HG02840 (cell line): ENCODE data around the gene GLMN.

Experiments
- ATAC-seq: cut with Tn5 transposase; IDR thresholded peaks from one replicate; pipeline ENCODE4 v1.9.1; 2021; ENCODE audit warnings: mild to moderate bottlenecking, moderate library complexity, moderate number of reproducible peaks; ENCODE audit not compliant: unreplicated experiment, low FRiP score

The GLMN gene

DNA sequence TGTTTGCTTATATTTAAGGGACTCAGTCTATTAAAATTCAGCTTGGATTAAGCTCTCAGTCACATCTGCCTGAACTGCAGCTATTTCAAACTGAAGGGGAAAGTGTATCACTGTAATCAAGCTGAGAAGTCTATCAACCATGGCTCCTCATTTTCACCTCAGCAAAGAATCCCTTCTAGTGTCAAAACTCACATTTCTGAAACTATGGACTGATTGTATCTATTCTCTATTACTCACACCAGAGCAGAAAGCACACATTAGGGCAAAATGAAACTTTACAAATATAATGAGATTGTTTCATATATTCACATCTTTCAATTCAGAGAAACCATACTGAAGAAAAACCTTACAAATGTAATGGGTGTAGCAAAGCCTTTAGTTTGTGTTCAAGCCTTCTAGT is 95.7 kb downstream of the GLMN start:
- ATAC-seq: no peak

DNA sequence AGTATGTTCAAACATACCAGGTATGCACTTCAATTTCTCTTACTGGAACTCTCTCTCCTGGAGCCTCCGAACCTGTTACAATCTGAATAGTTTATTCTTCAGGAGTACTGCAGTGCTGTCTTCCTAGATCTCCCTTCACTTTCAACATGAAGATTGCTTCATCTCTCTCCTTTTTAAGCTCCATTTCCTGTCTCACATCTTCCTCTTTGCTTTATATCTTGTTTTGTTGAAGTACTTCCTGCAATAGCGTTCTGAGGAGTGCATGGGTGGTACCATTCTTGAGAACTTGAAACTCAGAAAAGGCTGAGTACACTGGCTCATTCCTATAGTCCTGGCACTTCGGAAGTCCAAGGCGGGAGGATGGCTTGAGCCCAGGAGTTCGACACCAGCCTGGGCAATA is 96.8 kb downstream of the GLMN start:
- no peak for ATAC-seq
